GM23338 (cell line): ENCODE measurements around the gene XYLT1. TPM values are rescaled to one million over a fixed set of nuclear protein-coding genes. Genes with fewer than 3 reads are reported as not detected.

Experiments used
- ATAC-seq: fragments of 200-7000 bp; cut with Tn5 transposase; 3 replicates; pipeline ENCODE4 v1.9.1; 2020
- DNase-seq: peaks from one replicate; pipeline ENCODE4 v3.0.0-alpha.2; 2015; ENCODE audit warnings: low spot score
- H2AFZ ChIP-seq: fragments of 200-600 bp; sonication (generic); 2 replicates; pipeline ENCODE4 v1.8.0; 2016; ENCODE audit warnings: antibody characterized with exemption, mild to moderate bottlenecking, moderate library complexity
- H3F3A ChIP-seq: fragments of 200-600 bp; sonication (generic); replicated peaks from 2 replicates; pipeline ENCODE4 v1.8.0; 2017; ENCODE audit warnings: antibody characterized with exemption, mixed run types, low read depth
- H3K27ac ChIP-seq: fragments of 200-600 bp; sonication (generic); 2 replicates; pipeline ENCODE4 v1.6.1; 2016; ENCODE audit warnings: low read depth
- H3K27me3 ChIP-seq: fragments of 200-600 bp; sonication (generic); 2 replicates; pipeline ENCODE4 v1.8.0; 2016; ENCODE audit warnings: mild to moderate bottlenecking, mixed run types, moderate library complexity; ENCODE audit not compliant: insufficient read depth
- H3K36me3 ChIP-seq: fragments of 200-600 bp; sonication (generic); 2 replicates; pipeline ENCODE4 v1.8.0; 2016; ENCODE audit warnings: mild to moderate bottlenecking; ENCODE audit not compliant: insufficient read depth
- H3K4me1 ChIP-seq: fragments of 200-600 bp; sonication (generic); 2 replicates; pipeline ENCODE4 v1.8.0; 2016; ENCODE audit warnings: mild to moderate bottlenecking, moderate library complexity; ENCODE audit not compliant: insufficient read depth
- H3K4me2 ChIP-seq: fragments of 200-600 bp; sonication (generic); 2 replicates; pipeline ENCODE4 v1.7.1; 2017; ENCODE audit warnings: mixed run types
- H3K4me3 ChIP-seq: fragments of 200-600 bp; sonication (generic); 2 replicates; pipeline ENCODE4 v1.6.1; 2016; ENCODE audit warnings: mixed run types
- H3K79me2 ChIP-seq: fragments of 200-600 bp; sonication (generic); replicated peaks from 2 replicates; pipeline ENCODE4 v1.8.0; 2017; ENCODE audit warnings: mild to moderate bottlenecking; ENCODE audit not compliant: insufficient read depth
- H3K9me2 ChIP-seq: fragments of 200-600 bp; sonication (generic); 2 replicates; pipeline ENCODE4 v1.8.0; 2017; ENCODE audit not compliant: insufficient read depth
- H4K20me1 ChIP-seq: fragments of 200-600 bp; sonication (generic); replicated peaks from 2 replicates; pipeline ENCODE4 v1.8.0; 2017; ENCODE audit warnings: mild to moderate bottlenecking; ENCODE audit not compliant: insufficient read depth
- H3K27ac Mint-ChIP-seq: 2 replicates; pipeline ENCODE4 v1.8.0; 2020; ENCODE audit warnings: inconsistent platforms, mild to moderate bottlenecking, moderate library complexity, mixed read lengths
- H3K27me3 Mint-ChIP-seq: 3 replicates; pipeline ENCODE4 v1.8.0; 2022; ENCODE audit warnings: low read depth, mild to moderate bottlenecking, moderate library complexity, mixed read lengths, inconsistent platforms; ENCODE audit not compliant: insufficient read depth, poor library complexity
- H3K36me3 Mint-ChIP-seq: 3 replicates; pipeline ENCODE4 v1.8.0; 2021; ENCODE audit warnings: low read depth, mild to moderate bottlenecking, inconsistent platforms, moderate library complexity, mixed read lengths
- H3K4me1 Mint-ChIP-seq: 3 replicates; pipeline ENCODE4 v1.8.0; 2020; ENCODE audit warnings: mild to moderate bottlenecking, inconsistent platforms, mixed read lengths
- H3K4me3 Mint-ChIP-seq: 3 replicates; pipeline ENCODE4 v1.8.0; 2021; ENCODE audit warnings: moderate library complexity, mild to moderate bottlenecking, inconsistent platforms, mixed read lengths
- H3K9me3 Mint-ChIP-seq: 3 replicates; pipeline ENCODE4 v1.8.0; 2020; ENCODE audit warnings: moderate library complexity, mild to moderate bottlenecking, inconsistent platforms, mixed read lengths
- EZH2phosphoT487 ChIP-seq: fragments of 200-600 bp; sonication (generic); IDR thresholded peaks from one replicate; pipeline ENCODE4 v1.8.1; 2018; ENCODE audit warnings: antibody characterized with exemption; ENCODE audit not compliant: unreplicated experiment
- NANOG ChIP-seq: IDR thresholded peaks from 2 replicates; pipeline ENCODE4 v1.6.1; 2016; ENCODE audit warnings: antibody characterized with exemption, borderline replicate concordance
- STAT1 ChIP-seq: IDR thresholded peaks from one replicate; pipeline ENCODE4 v1.6.1; 2016; ENCODE audit warnings: antibody characterized with exemption; ENCODE audit not compliant: unreplicated experiment
- polyA plus RNA-seq: library from polyadenylated mRNA; unstranded; fragments of >200 nt; fragmentation: Nextera tagmentation; extraction: Ambion mirVana; gene quantifications from 2 replicates; pipeline ENCODE4 v1.2.1, GENCODE V29; 2016
- total RNA-seq: library from RNA; depleted of rRNA; stranded (reverse); fragments of >200 nt; shearing (Covaris generic); gene quantifications from 2 replicates; pipeline ENCODE4 v1.2.3, GENCODE V29; 2014
- TF ChIP-seq, protein P1 (sequence below): IDR thresholded peaks from one replicate; pipeline ENCODE4 v1.6.1; 2018; ENCODE audit warnings: antibody characterized with exemption; ENCODE audit not compliant: unreplicated experiment
- TF ChIP-seq, protein P2 (sequence below), 2 experiments: fragments of 200-600 bp in 1 of 2; sonication (generic) in 1 of 2; conservative IDR thresholded peaks; 2 replicates each; pipeline versions ENCODE4 v1.5.1 to v1.6.1; 2016 to 2017; ENCODE audit warnings: antibody characterized with exemption in 2 of 2, low read depth in 2 of 2, mild to moderate bottlenecking in 2 of 2, moderate library complexity in 1 of 2
- TF ChIP-seq, protein P3 (sequence below): fragments of 250-450 bp; sonication (Bioruptor Pico); IDR thresholded peaks from 2 replicates; pipeline ENCODE4 v1.5.0; 2020; ENCODE audit warnings: mild to moderate bottlenecking, moderate library complexity

The XYLT1 gene
- total and polyA plus RNA-seq, 2 experiments from 2014 or later: 3.5 to 24.7 TPM

DNA sequence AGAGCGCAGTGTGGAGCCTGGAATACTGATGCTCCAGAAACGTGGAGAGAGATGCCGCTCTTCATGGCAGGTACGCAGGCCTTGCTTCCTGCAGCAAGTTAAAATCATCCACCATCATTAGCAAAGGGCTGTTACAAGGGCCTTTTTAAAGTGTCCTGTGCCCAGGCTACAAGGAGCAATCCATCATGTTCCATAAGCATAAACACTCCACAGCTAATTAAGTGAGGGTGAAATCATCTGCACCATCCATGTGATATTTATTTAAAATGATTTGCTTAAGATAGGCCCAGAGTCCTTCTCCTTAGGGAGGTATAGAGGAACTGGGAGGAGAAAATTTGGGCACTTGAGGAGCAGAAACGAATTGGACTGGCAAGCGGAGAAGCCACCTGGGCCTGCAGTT, 372.1 kb downstream of the XYLT1 start (continued):
- TF ChIP-seq, protein P1, sequence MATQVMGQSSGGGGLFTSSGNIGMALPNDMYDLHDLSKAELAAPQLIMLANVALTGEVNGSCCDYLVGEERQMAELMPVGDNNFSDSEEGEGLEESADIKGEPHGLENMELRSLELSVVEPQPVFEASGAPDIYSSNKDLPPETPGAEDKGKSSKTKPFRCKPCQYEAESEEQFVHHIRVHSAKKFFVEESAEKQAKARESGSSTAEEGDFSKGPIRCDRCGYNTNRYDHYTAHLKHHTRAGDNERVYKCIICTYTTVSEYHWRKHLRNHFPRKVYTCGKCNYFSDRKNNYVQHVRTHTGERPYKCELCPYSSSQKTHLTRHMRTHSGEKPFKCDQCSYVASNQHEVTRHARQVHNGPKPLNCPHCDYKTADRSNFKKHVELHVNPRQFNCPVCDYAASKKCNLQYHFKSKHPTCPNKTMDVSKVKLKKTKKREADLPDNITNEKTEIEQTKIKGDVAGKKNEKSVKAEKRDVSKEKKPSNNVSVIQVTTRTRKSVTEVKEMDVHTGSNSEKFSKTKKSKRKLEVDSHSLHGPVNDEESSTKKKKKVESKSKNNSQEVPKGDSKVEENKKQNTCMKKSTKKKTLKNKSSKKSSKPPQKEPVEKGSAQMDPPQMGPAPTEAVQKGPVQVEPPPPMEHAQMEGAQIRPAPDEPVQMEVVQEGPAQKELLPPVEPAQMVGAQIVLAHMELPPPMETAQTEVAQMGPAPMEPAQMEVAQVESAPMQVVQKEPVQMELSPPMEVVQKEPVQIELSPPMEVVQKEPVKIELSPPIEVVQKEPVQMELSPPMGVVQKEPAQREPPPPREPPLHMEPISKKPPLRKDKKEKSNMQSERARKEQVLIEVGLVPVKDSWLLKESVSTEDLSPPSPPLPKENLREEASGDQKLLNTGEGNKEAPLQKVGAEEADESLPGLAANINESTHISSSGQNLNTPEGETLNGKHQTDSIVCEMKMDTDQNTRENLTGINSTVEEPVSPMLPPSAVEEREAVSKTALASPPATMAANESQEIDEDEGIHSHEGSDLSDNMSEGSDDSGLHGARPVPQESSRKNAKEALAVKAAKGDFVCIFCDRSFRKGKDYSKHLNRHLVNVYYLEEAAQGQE: no peak
- TF ChIP-seq STAT1 (no peak), EZH2phosphoT487 (no peak), NANOG (no peak)
- TF ChIP-seq, protein P2, sequence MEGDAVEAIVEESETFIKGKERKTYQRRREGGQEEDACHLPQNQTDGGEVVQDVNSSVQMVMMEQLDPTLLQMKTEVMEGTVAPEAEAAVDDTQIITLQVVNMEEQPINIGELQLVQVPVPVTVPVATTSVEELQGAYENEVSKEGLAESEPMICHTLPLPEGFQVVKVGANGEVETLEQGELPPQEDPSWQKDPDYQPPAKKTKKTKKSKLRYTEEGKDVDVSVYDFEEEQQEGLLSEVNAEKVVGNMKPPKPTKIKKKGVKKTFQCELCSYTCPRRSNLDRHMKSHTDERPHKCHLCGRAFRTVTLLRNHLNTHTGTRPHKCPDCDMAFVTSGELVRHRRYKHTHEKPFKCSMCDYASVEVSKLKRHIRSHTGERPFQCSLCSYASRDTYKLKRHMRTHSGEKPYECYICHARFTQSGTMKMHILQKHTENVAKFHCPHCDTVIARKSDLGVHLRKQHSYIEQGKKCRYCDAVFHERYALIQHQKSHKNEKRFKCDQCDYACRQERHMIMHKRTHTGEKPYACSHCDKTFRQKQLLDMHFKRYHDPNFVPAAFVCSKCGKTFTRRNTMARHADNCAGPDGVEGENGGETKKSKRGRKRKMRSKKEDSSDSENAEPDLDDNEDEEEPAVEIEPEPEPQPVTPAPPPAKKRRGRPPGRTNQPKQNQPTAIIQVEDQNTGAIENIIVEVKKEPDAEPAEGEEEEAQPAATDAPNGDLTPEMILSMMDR (conservative IDR thresholded peaks at IDR 0.05; ENCODE audit: low read depth in 2 of 2): no peak

DNA sequence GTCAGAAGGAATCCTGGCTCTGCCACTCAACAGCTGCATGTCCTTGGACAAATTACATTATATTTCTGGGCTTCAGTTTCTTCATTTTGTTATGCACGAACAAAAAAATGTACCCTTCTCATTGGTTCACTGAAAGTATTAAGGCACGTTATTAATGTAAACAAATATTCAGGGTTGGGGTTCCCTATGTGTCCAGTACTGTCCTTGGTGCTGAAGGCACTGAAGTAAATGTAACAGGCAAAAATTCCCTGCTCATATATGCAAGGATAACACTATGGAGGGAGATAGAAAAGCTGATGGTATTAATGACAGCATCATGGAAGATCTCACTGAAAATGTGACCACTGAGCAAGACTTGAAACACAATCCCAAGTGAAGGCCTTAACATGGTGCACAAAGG, 386.6 kb downstream of the XYLT1 start:
- Histone ChIP-seq H3K9me2 (peaks cover 5% of the 10 kb centered on the region), H3F3A (no peaks in the 10 kb centered on the region; the same call in 1 of the 2 replicates), H2AFZ (no peak overlapping the region), H3K36me3 (0 out of 2 replicates have a peak, but pooled peaks cover 4% of the 10 kb centered on the region), H3K4me3 (peak overlapping the region; percentile 12; the same call in 1 of the 2 replicates), H3K27me3 (no peaks in the 10 kb centered on the region), H3K4me2 (peak overlapping the region; percentile 47), H3K79me2 (no peaks in the 10 kb centered on the region), H3K4me1 (peaks cover 34% of the 10 kb centered on the region), H3K27ac (peak overlapping the region; percentile 91), H4K20me1 (no peaks in the 10 kb centered on the region)
- peaks cover 7% of the 10 kb centered on the region for H3K27me3 Mint-ChIP-seq
- H3K27ac Mint-ChIP-seq: peak overlapping the region; percentile 79
- ATAC-seq: no peak
- peaks cover 22% of the 10 kb centered on the region; the same call in 2 of the 3 replicates for H3K36me3 Mint-ChIP-seq
- DNase-seq: peak; percentile 15
- TF ChIP-seq, protein P3, sequence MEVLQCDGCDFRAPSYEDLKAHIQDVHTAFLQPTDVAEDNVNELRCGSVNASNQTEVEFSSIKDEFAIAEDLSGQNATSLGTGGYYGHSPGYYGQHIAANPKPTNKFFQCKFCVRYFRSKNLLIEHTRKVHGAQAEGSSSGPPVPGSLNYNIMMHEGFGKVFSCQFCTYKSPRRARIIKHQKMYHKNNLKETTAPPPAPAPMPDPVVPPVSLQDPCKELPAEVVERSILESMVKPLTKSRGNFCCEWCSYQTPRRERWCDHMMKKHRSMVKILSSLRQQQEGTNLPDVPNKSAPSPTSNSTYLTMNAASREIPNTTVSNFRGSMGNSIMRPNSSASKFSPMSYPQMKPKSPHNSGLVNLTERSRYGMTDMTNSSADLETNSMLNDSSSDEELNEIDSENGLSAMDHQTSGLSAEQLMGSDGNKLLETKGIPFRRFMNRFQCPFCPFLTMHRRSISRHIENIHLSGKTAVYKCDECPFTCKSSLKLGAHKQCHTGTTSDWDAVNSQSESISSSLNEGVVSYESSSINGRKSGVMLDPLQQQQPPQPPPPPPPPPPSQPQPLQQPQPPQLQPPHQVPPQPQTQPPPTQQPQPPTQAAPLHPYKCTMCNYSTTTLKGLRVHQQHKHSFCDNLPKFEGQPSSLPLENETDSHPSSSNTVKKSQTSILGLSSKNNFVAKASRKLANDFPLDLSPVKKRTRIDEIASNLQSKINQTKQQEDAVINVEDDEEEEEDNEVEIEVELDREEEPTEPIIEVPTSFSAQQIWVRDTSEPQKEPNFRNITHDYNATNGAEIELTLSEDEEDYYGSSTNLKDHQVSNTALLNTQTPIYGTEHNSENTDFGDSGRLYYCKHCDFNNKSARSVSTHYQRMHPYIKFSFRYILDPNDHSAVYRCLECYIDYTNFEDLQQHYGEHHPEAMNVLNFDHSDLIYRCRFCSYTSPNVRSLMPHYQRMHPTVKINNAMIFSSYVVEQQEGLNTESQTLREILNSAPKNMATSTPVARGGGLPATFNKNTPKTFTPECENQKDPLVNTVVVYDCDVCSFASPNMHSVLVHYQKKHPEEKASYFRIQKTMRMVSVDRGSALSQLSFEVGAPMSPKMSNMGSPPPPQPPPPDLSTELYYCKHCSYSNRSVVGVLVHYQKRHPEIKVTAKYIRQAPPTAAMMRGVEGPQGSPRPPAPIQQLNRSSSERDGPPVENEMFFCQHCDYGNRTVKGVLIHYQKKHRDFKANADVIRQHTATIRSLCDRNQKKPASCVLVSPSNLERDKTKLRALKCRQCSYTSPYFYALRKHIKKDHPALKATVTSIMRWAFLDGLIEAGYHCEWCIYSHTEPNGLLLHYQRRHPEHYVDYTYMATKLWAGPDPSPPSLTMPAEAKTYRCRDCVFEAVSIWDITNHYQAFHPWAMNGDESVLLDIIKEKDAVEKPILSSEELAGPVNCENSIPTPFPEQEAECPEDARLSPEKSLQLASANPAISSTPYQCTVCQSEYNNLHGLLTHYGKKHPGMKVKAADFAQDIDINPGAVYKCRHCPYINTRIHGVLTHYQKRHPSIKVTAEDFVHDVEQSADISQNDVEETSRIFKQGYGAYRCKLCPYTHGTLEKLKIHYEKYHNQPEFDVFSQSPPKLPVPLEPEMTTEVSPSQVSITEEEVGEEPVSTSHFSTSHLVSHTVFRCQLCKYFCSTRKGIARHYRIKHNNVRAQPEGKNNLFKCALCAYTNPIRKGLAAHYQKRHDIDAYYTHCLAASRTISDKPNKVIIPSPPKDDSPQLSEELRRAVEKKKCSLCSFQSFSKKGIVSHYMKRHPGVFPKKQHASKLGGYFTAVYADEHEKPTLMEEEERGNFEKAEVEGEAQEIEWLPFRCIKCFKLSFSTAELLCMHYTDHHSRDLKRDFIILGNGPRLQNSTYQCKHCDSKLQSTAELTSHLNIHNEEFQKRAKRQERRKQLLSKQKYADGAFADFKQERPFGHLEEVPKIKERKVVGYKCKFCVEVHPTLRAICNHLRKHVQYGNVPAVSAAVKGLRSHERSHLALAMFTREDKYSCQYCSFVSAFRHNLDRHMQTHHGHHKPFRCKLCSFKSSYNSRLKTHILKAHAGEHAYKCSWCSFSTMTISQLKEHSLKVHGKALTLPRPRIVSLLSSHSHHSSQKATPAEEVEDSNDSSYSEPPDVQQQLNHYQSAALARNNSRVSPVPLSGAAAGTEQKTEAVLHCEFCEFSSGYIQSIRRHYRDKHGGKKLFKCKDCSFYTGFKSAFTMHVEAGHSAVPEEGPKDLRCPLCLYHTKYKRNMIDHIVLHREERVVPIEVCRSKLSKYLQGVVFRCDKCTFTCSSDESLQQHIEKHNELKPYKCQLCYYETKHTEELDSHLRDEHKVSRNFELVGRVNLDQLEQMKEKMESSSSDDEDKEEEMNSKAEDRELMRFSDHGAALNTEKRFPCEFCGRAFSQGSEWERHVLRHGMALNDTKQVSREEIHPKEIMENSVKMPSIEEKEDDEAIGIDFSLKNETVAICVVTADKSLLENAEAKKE (CRISPR knock-in tag): no peak
- TF ChIP-seq, protein P1: peak; percentile 75
- peaks cover 50% of the 10 kb centered on the region for H3K4me1 Mint-ChIP-seq
- no peak overlapping the region; the same call in 2 of the 3 replicates for H3K4me3 Mint-ChIP-seq
- peaks cover 19% of the 10 kb centered on the region for H3K9me3 Mint-ChIP-seq
